Measurements from ENCODE around the gene TRIO.

DNA sequence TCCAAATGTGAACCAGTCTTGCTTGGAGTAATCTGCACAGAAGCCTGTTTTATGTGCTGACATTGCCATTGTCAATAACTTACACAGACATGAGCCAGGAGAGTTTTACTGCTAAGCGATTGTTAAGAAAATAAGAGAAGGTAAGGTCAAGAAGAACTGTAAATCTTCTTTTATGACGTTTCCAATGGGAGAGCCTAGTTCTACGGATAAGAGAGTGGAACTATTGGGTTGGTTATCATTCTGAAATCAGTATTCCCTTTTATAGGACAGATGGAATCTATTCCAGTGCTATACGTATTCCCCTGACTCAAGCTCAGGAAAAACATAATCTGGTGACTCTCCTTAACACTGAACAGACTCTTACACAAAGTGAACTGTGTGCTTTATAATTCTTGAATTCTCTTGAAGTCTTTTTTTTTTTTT is 300.5 kb downstream of the TRIO start:
- TF ChIP-seq NFIC (IDR thresholded peaks at IDR 0.05; ENCODE audit: borderline replicate concordance), result no peak
- TF ChIP-seq POLR2AphosphoS5 (IDR thresholded peaks at IDR 0.05; ENCODE audit: low read depth, low read length), result peak; percentile 27; the same call in 1 of the 2 replicates
- no peak for TF ChIP-seq FOSL2 (IDR thresholded peaks at IDR 0.05; ENCODE audit: borderline replicate concordance, low read depth)
- no peak for TF ChIP-seq CTCF (IDR thresholded peaks at IDR 0.05)
- TF ChIP-seq YY1 (IDR thresholded peaks at IDR 0.05; ENCODE audit: low read depth), result no peak
- no peak for TF ChIP-seq CHD2 (IDR thresholded peaks at IDR 0.05; ENCODE audit: low read length, partially characterized antibody)
